ENCODE results near the gene CEP43.

Gene CEP43

GRCh38 chr6:166966268-166966667 is 32.9 kb upstream of the CEP43 start:
- DNase-seq (ENCODE audit: low read depth in 1 of 2, low spot score in 1 of 2), result no peak

GRCh38 chr6:166969390-166970002 is 29.7 kb upstream of the CEP43 start:
- no peak for DNase-seq (ENCODE audit: low read depth in 1 of 2, low spot score in 1 of 2)

- DNase-seq (ENCODE audit: low read depth in 1 of 2, low spot score in 1 of 2), result no peak
Observed at GRCh38 chr6:166970091-166970490, 29.1 kb upstream of the CEP43 start.

- no peak for DNase-seq (ENCODE audit: low read depth in 1 of 2, low spot score in 1 of 2)
Observed at GRCh38 chr6:166970776-166971175, 28.4 kb upstream of the CEP43 start.

- DNase-seq (ENCODE audit: low read depth in 1 of 2, low spot score in 1 of 2), result no peak
Observed at GRCh38 chr6:166971271-166971670, 27.9 kb upstream of the CEP43 start.

- no peak for DNase-seq (ENCODE audit: low read depth in 1 of 2, low spot score in 1 of 2)
Observed at GRCh38 chr6:166972101-166972500, 27.1 kb upstream of the CEP43 start.

- DNase-seq (ENCODE audit: low read depth in 1 of 2, low spot score in 1 of 2), result no peak
Observed at GRCh38 chr6:166976636-166977035, 22.6 kb upstream of the CEP43 start.

GRCh38 chr6:166977621-166978525 is 21.3 kb upstream of the CEP43 start:
- DNase-seq (ENCODE audit: low read depth in 1 of 2, low spot score in 1 of 2), result no peak

GRCh38 chr6:166980738-166981137 is 18.5 kb upstream of the CEP43 start:
- DNase-seq (ENCODE audit: low read depth in 1 of 2, low spot score in 1 of 2), result no peak

GRCh38 chr6:166987448-166987847 is 11.7 kb upstream of the CEP43 start:
- DNase-seq (ENCODE audit: low read depth in 1 of 2, low spot score in 1 of 2), result no peak

- no peak for DNase-seq (ENCODE audit: low read depth in 1 of 2, low spot score in 1 of 2)
Observed at GRCh38 chr6:166987930-166988329, 11.3 kb upstream of the CEP43 start.

- DNase-seq (ENCODE audit: low read depth in 1 of 2, low spot score in 1 of 2), result no peak
Observed at GRCh38 chr6:166988674-166989201, 10.5 kb upstream of the CEP43 start.

GRCh38 chr6:166989427-166990032 is 9.7 kb upstream of the CEP43 start:
- peak in 1 of 2 donors; percentile 19 for DNase-seq (ENCODE audit: low read depth in 1 of 2, low spot score in 1 of 2)

- no peak for DNase-seq (ENCODE audit: low read depth in 1 of 2, low spot score in 1 of 2)
Observed at GRCh38 chr6:166996406-166996805, 2.8 kb upstream of the CEP43 start.

GRCh38 chr6:166997348-166997747 is 1.8 kb upstream of the CEP43 start:
- DNase-seq (ENCODE audit: low read depth in 1 of 2, low spot score in 1 of 2), result no peak

GRCh38 chr6:166997768-166998255 is 1.4 kb upstream of the CEP43 start:
- DNase-seq (ENCODE audit: low read depth in 1 of 2, low spot score in 1 of 2), result peak in 1 of 2 donors; percentile 22

GRCh38 chr6:166998256-166999144 is 697 bp upstream of the CEP43 start:
- DNase-seq (ENCODE audit: low read depth in 1 of 2, low spot score in 1 of 2), result peak in 1 of 2 donors; percentile 9

- DNase-seq (ENCODE audit: low read depth in 1 of 2, low spot score in 1 of 2), result no peak
Observed at GRCh38 chr6:166999884-167000253, 672 bp downstream of the CEP43 start.

GRCh38 chr6:167000759-167001158 is 1.6 kb downstream of the CEP43 start:
- DNase-seq (ENCODE audit: low read depth in 1 of 2, low spot score in 1 of 2), result no peak

GRCh38 chr6:167005350-167006159 is 6.4 kb downstream of the CEP43 start:
- DNase-seq (ENCODE audit: low read depth in 1 of 2, low spot score in 1 of 2), result no peak

Data from activated T-helper 1 cell treated with anti-CD3 and anti-CD28 coated beads, Interleukin-2, amount 50 U/mL, for 16 hours (primary cell).